Astrocyte of the hippocampus (primary cell): Measurements from ENCODE around the gene PTPRN2.

Source experiments
- DNase-seq: peaks from one replicate; pipeline ENCODE4 v3.0.0; 2011; ENCODE audit warnings: low read depth, low spot score

Gene PTPRN2

GRCh38 chr7:158579662-158580646 lies 7.7 kb downstream of the PTPRN2 start:
- DNase-seq: no peak

- no peak for DNase-seq
Observed at GRCh38 chr7:158576050-158576762, 11.4 kb downstream of the PTPRN2 start.

GRCh38 chr7:158574308-158575036 lies 13.2 kb downstream of the PTPRN2 start:
- no peak for DNase-seq

- no peak for DNase-seq
Observed at GRCh38 chr7:158573310-158573709, 14.3 kb downstream of the PTPRN2 start.

- DNase-seq: no peak
Observed at GRCh38 chr7:158572000-158572828, 15.4 kb downstream of the PTPRN2 start.

- no peak for DNase-seq
Observed at GRCh38 chr7:158570449-158571170, 17.0 kb downstream of the PTPRN2 start.

- no peak for DNase-seq
Observed at GRCh38 chr7:158569858-158570323, 17.7 kb downstream of the PTPRN2 start.

GRCh38 chr7:158568974-158569857 lies 18.4 kb downstream of the PTPRN2 start:
- DNase-seq: no peak

GRCh38 chr7:158567153-158567603 lies 20.4 kb downstream of the PTPRN2 start:
- no peak for DNase-seq

GRCh38 chr7:158564663-158565035 lies 23.0 kb downstream of the PTPRN2 start:
- DNase-seq: no peak

GRCh38 chr7:158563911-158564662 lies 23.5 kb downstream of the PTPRN2 start:
- DNase-seq: no peak

- DNase-seq: no peak
Observed at GRCh38 chr7:158563051-158563450, 24.6 kb downstream of the PTPRN2 start.

- no peak for DNase-seq
Observed at GRCh38 chr7:158562517-158562916, 25.1 kb downstream of the PTPRN2 start.

- DNase-seq: no peak
Observed at GRCh38 chr7:158561659-158562058, 26.0 kb downstream of the PTPRN2 start.

- DNase-seq: no peak
Observed at GRCh38 chr7:158560386-158560785, 27.2 kb downstream of the PTPRN2 start.

- no peak for DNase-seq
Observed at GRCh38 chr7:158559356-158559755, 28.3 kb downstream of the PTPRN2 start.

- DNase-seq: no peak
Observed at GRCh38 chr7:158558816-158559215, 28.8 kb downstream of the PTPRN2 start.

GRCh38 chr7:158557441-158557755 lies 30.2 kb downstream of the PTPRN2 start:
- no peak for DNase-seq
